IMR-90 (cell line): ENCODE measurements around the gene ANKHD1. TPM values are rescaled to one million over a fixed set of nuclear protein-coding genes. Genes with fewer than 3 reads are reported as not detected.

Source experiments
- ATAC-seq: fragments of 200-7000 bp; cut with Tn5 transposase; 2 replicates; pipeline ENCODE4 v1.9.1; 2020; ENCODE audit warnings: low read depth, mild to moderate bottlenecking, moderate library complexity
- BruUV-seq: library from RNA; stranded (reverse); fragments of 400-500 nt; replicated peaks from 2 replicates; lab custom pipeline; 2021; lab: Mats Ljungman, UMichigan
- CTCF ChIA-PET: fragments of 300-600 bp; formaldehyde crosslinking; extraction: SDS; loops from one replicate; lab custom pipeline; 2021; ENCODE audit warnings: antibody characterized with exemption; lab: Yijun Ruan, JAX
- POLR2A ChIA-PET: fragments of 300-600 bp; sonication (Branson Sonifier 250); formaldehyde crosslinking; loops from one replicate; lab custom pipeline; 2022; ENCODE audit warnings: antibody characterized with exemption; ENCODE audit not compliant: unreplicated experiment; lab: Charles Lee
- DNase-seq: peaks from one replicate; pipeline ENCODE4 v3.0.0; 2013
- H2AFZ ChIP-seq: replicated peaks from 2 replicates; pipeline ENCODE3; 2013; ENCODE audit warnings: low read length, mild to moderate bottlenecking; ENCODE audit not compliant: poor library complexity
- H2AK5ac ChIP-seq: 2 replicates; pipeline ENCODE4 v1.6.1; 2013; ENCODE audit warnings: low read depth, low read length, inconsistent platforms
- H2AK9ac ChIP-seq: replicated peaks from 2 replicates; pipeline ENCODE3; 2013; ENCODE audit warnings: mild to moderate bottlenecking, low read depth, low read length, moderate library complexity; ENCODE audit not compliant: poor library complexity
- H2BK120ac ChIP-seq: 2 replicates; pipeline ENCODE4 v1.6.1; 2013; ENCODE audit warnings: low read depth, low read length, inconsistent platforms
- H2BK15ac ChIP-seq: 3 replicates; pipeline ENCODE4 v1.6.1; 2013; ENCODE audit warnings: low read depth, low read length, inconsistent platforms
- H2BK20ac ChIP-seq: 2 replicates; pipeline ENCODE4 v1.6.1; 2013; ENCODE audit warnings: low read depth, mild to moderate bottlenecking, inconsistent platforms, low read length, moderate library complexity
- H2BK5ac ChIP-seq: 2 replicates; pipeline ENCODE4 v1.6.1; 2013; ENCODE audit warnings: mild to moderate bottlenecking, low read depth, low read length, inconsistent platforms; ENCODE audit not compliant: poor library complexity, severe bottlenecking
- H3K14ac ChIP-seq: replicated peaks from 2 replicates; pipeline ENCODE4 v1.6.1; 2013; ENCODE audit warnings: low read depth, low read length, inconsistent platforms
- H3K18ac ChIP-seq: 2 replicates; pipeline ENCODE4 v1.6.1; 2013; ENCODE audit warnings: low read depth, low read length, control low read depth
- H3K23ac ChIP-seq: 2 replicates; pipeline ENCODE4 v1.6.1; 2013; ENCODE audit warnings: low read depth, low read length, inconsistent platforms
- H3K27ac ChIP-seq: 2 replicates; pipeline ENCODE4 v1.5.1; 2013; ENCODE audit warnings: mild to moderate bottlenecking, control low read depth, low read length; ENCODE audit not compliant: insufficient read depth
- H3K27me3 ChIP-seq: 2 replicates; pipeline ENCODE4 v1.6.1; 2013; ENCODE audit warnings: low read length; ENCODE audit not compliant: control insufficient read depth, insufficient read depth
- H3K36me3 ChIP-seq: 2 replicates; pipeline ENCODE4 v1.6.1; 2013; ENCODE audit warnings: low read length, mixed read lengths; ENCODE audit not compliant: control insufficient read depth, insufficient read depth
- H3K4ac ChIP-seq: 2 replicates; pipeline ENCODE4 v1.6.1; 2013; ENCODE audit warnings: low read depth, low read length, inconsistent platforms
- H3K4me1 ChIP-seq: 2 replicates; pipeline ENCODE4 v1.6.1; 2013; ENCODE audit warnings: low read length, mixed read lengths; ENCODE audit not compliant: control insufficient read depth, insufficient read depth
- H3K4me2 ChIP-seq: 2 replicates; pipeline ENCODE4 v1.6.1; 2013; ENCODE audit warnings: low read depth, mild to moderate bottlenecking, control low read depth, low read length, moderate library complexity
- H3K4me3 ChIP-seq: 2 replicates; pipeline ENCODE4 v1.5.1; 2013; ENCODE audit warnings: low read depth, mild to moderate bottlenecking, control low read depth, low read length, moderate library complexity; ENCODE audit not compliant: insufficient read depth
- H3K56ac ChIP-seq: 2 replicates; pipeline ENCODE4 v1.6.1; 2013; ENCODE audit warnings: low read length, inconsistent platforms; ENCODE audit not compliant: insufficient read depth; ENCODE audit errors: extremely low read depth
- H3K79me1 ChIP-seq, 2 experiments: 2 replicates each; pipeline ENCODE4 v1.6.1; 2013; ENCODE audit warnings: low read length in 2 of 2, inconsistent platforms in 1 of 2, low read depth in 1 of 2
- H3K9ac ChIP-seq: 2 replicates; pipeline ENCODE4 v1.6.1; 2013; ENCODE audit warnings: low read depth, low read length, control low read depth
- H3K9me1 ChIP-seq: 2 replicates; pipeline ENCODE4 v1.6.1; 2013; ENCODE audit warnings: low read length, inconsistent platforms; ENCODE audit not compliant: insufficient read depth
- H3K9me3 ChIP-seq: 2 replicates; pipeline ENCODE4 v1.6.1; 2013; ENCODE audit warnings: low read length; ENCODE audit not compliant: control insufficient read depth, insufficient read depth
- H4K20me1 ChIP-seq: 2 replicates; pipeline ENCODE4 v1.6.1; 2013; ENCODE audit warnings: low read length, inconsistent platforms; ENCODE audit not compliant: insufficient read depth
- H4K5ac ChIP-seq: 2 replicates; pipeline ENCODE4 v1.6.1; 2013; ENCODE audit warnings: mild to moderate bottlenecking, low read depth, low read length, control low read depth
- H4K8ac ChIP-seq, 2 experiments: 2 replicates each; pipeline ENCODE4 v1.6.1; 2013; ENCODE audit warnings: low read depth in 2 of 2, low read length in 2 of 2, control low read depth in 1 of 2, inconsistent platforms in 1 of 2
- H4K91ac ChIP-seq: 2 replicates; pipeline ENCODE4 v1.6.1; 2013; ENCODE audit warnings: low read depth, low read length, inconsistent platforms; ENCODE audit not compliant: insufficient read depth
- BHLHE40 ChIP-seq: fragments of 150-350 bp; IDR thresholded peaks from 2 replicates; pipeline ENCODE4 v1.6.1; 2016; ENCODE audit warnings: mild to moderate bottlenecking, low read depth, low read length
- CEBPB ChIP-seq: IDR thresholded peaks from 2 replicates; pipeline ENCODE4 v1.6.1; 2012; ENCODE audit warnings: low read depth, low read length, improper control_type of control experiment
- MAFK ChIP-seq: IDR thresholded peaks from 2 replicates; pipeline ENCODE4 v1.6.1; 2012; ENCODE audit warnings: low read depth, low read length, improper control_type of control experiment
- MAZ ChIP-seq: IDR thresholded peaks from 2 replicates; pipeline ENCODE4 v1.6.1; 2012; ENCODE audit warnings: low read depth, mild to moderate bottlenecking, low read length, improper control_type of control experiment, moderate library complexity, borderline replicate concordance
- MXI1 ChIP-seq: IDR thresholded peaks from 2 replicates; pipeline ENCODE4 v1.6.1; 2012; ENCODE audit warnings: low read depth, mild to moderate bottlenecking, low read length, moderate library complexity, borderline replicate concordance
- NFE2L2 ChIP-seq: fragments of 150-350 bp; IDR thresholded peaks from 2 replicates; pipeline ENCODE4 v1.6.1; 2016; ENCODE audit warnings: low read depth, mild to moderate bottlenecking, low read length
- POLR2A ChIP-seq: IDR thresholded peaks from 2 replicates; pipeline ENCODE4 v1.6.1; 2012; ENCODE audit warnings: mild to moderate bottlenecking, low read depth, low read length
- RFX5 ChIP-seq: IDR thresholded peaks from 2 replicates; pipeline ENCODE4 v1.8.0; 2012; ENCODE audit warnings: low read depth, mild to moderate bottlenecking, low read length, moderate library complexity
- SMC3 ChIP-seq: fragments of 150-350 bp; IDR thresholded peaks from 2 replicates; pipeline ENCODE4 v1.6.1; 2016; ENCODE audit warnings: low read depth, mild to moderate bottlenecking, antibody characterized with exemption, low read length, moderate library complexity
- WGBS, 2 experiments: methylation state at CpG; one replicate each; pipeline versions ENCODE4 v1.1.5 to v1.1.7; 2013; ENCODE audit warnings: missing lambda C conversion rate in 2 of 2; ENCODE audit not compliant: insufficient read length in 1 of 2; ENCODE audit errors: extremely low coverage in 2 of 2; 5-methylcytosine and 5-hydroxymethylcytosine counted together
- dilution Hi-C: fragments of 300-500 bp; cut with HindIII; formaldehyde crosslinking; loops from one replicate; pipeline ENCODE4 v1.14.3; 2018; ENCODE audit warnings: low sequenced_read_pairs; ENCODE audit not compliant: unreplicated experiment
- in situ Hi-C: fragments of 300-500 bp; cut with MboI; formaldehyde crosslinking; loops from 3 replicates; pipeline ENCODE4 v1.14.3; 2019; ENCODE audit warnings: low sequenced_read_pairs, inconsistent platforms, mixed read lengths
- intact Hi-C: fragments of 100-400 bp; cut with micrococcal nuclease; formaldehyde crosslinking; loops from 2 replicates; pipeline ENCODE4 v1.10.0; 2022
- polyA plus RNA-seq, 3 experiments: library from polyadenylated mRNA; depleted of rRNA; stranded (reverse); fragments of >200 nt; gene quantifications; 2 replicates each; pipeline ENCODE4 v1.2.3, GENCODE V29; 2012; ENCODE audit warnings: low replicate concordance in 1 of 3
- total RNA-seq: library from RNA; depleted of rRNA; stranded (reverse); fragments of >200 nt; gene quantifications from 2 replicates; pipeline ENCODE4 v1.2.3, GENCODE V29; 2012
- TF ChIP-seq, protein P1 (sequence below): conservative IDR thresholded peaks from 2 replicates; pipeline ENCODE4 v1.5.1; 2012; ENCODE audit warnings: mild to moderate bottlenecking, low read depth, low read length, improper control_type of control experiment
- TF ChIP-seq, protein P2 (sequence below): fragments of 150-350 bp; IDR thresholded peaks from 2 replicates; pipeline ENCODE4 v1.6.1; 2016; ENCODE audit warnings: low read depth, mild to moderate bottlenecking, low read length, moderate library complexity, borderline replicate concordance

ANKHD1 gene
- total and polyA plus RNA-seq, 2 of the 4 experiments (the other 2 are of a cell fraction): 32.1 to 36.7 TPM

DNA sequence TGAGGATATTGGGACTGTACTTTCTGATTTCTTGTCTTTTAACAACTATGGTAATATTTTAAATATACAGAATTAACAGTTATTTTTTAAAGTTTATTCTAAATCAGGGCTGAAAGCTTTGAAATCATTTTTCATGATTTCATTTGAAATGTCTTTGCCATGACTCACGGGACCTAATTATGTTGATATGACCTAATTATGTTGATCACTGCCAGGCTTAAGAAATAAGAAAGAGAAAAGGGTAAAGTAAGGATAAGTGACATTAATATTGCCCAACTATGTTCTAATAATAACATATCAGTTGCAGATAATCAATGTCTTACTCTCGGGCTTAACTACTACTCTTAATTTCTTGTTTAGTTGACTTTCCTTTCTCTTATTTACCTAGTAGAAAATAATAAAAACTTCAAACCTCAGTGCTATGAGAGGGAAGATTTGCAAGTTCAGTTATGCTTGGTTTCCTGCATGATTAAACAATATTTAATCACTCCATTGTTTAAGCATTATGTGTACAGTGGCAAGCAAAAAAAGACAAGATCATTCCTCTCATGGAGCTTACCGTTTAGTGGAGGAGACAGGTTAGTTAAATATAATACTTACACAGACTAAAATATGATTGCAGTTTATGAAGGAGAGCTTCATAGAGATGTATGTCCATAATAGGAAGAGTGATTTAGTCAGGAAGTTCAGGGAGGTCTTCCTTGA lies 78.8 kb downstream of the ANKHD1 start:
- no peak overlapping the region for H3K14ac ChIP-seq
- BruUV-seq: no TSS peak
- H2BK120ac ChIP-seq: no peak overlapping the region
- H3K4me1 ChIP-seq: no peaks in the 10 kb centered on the region
- H2BK20ac ChIP-seq: no peak overlapping the region
- no peak overlapping the region for H3K4me2 ChIP-seq
- no peak overlapping the region for H3K27ac ChIP-seq
- CTCF ChIA-PET: no interaction called here
- no peak overlapping the region for H2AK9ac ChIP-seq
- no peak overlapping the region for H3K9ac ChIP-seq
- no peaks in the 10 kb centered on the region for H3K27me3 ChIP-seq
- no peak overlapping the region for H3K56ac ChIP-seq
- no peak overlapping the region for H2AK5ac ChIP-seq
- no peak overlapping the region for H3K4me3 ChIP-seq
- no peak for TF ChIP-seq POLR2A
- no peak for TF ChIP-seq NFE2L2
- TF ChIP-seq, protein P1, sequence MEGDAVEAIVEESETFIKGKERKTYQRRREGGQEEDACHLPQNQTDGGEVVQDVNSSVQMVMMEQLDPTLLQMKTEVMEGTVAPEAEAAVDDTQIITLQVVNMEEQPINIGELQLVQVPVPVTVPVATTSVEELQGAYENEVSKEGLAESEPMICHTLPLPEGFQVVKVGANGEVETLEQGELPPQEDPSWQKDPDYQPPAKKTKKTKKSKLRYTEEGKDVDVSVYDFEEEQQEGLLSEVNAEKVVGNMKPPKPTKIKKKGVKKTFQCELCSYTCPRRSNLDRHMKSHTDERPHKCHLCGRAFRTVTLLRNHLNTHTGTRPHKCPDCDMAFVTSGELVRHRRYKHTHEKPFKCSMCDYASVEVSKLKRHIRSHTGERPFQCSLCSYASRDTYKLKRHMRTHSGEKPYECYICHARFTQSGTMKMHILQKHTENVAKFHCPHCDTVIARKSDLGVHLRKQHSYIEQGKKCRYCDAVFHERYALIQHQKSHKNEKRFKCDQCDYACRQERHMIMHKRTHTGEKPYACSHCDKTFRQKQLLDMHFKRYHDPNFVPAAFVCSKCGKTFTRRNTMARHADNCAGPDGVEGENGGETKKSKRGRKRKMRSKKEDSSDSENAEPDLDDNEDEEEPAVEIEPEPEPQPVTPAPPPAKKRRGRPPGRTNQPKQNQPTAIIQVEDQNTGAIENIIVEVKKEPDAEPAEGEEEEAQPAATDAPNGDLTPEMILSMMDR: no peak
- TF ChIP-seq RFX5: no peak
- no peak for TF ChIP-seq MXI1
- no peak for TF ChIP-seq MAZ
- TF ChIP-seq SMC3: no peak
- TF ChIP-seq BHLHE40: no peak
- no peak for TF ChIP-seq MAFK
- TF ChIP-seq CEBPB: no peak
- TF ChIP-seq, protein P2, sequence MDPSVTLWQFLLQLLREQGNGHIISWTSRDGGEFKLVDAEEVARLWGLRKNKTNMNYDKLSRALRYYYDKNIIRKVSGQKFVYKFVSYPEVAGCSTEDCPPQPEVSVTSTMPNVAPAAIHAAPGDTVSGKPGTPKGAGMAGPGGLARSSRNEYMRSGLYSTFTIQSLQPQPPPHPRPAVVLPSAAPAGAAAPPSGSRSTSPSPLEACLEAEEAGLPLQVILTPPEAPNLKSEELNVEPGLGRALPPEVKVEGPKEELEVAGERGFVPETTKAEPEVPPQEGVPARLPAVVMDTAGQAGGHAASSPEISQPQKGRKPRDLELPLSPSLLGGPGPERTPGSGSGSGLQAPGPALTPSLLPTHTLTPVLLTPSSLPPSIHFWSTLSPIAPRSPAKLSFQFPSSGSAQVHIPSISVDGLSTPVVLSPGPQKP: no peak
- no peak overlapping the region for H2AFZ ChIP-seq
- H4K20me1 ChIP-seq: no peaks in the 10 kb centered on the region
- intact Hi-C loops (loop anchor here (2.0 to 5.0 kb wide), 2 partner anchors 14 to 238 kb away; no protein-coding TSS in a partner anchor), in situ Hi-C loops (no loop called here), dilution Hi-C loops (no loop called here)
- no peak overlapping the region for H2BK15ac ChIP-seq
- no peak overlapping the region for H3K18ac ChIP-seq
- no peaks in the 10 kb centered on the region for H3K9me3 ChIP-seq
- H3K36me3 ChIP-seq: peaks cover 5% of the 10 kb centered on the region
- no peak overlapping the region for H2BK5ac ChIP-seq
- H3K79me1 ChIP-seq: no peaks in the 10 kb centered on the region; a peak in 1 of 4 replicates
- H4K5ac ChIP-seq: no peak overlapping the region
- ATAC-seq (no peak), DNase-seq (peak; percentile 4)
- H4K8ac ChIP-seq: no peak overlapping the region
- no peak overlapping the region for H4K91ac ChIP-seq
- H3K4ac ChIP-seq: no peak overlapping the region
- 40% methylated on average over 1 of the region's 3 CpGs; no CpG with 5 or more reads in 1 of the 2 experiments for WGBS, 2 experiments
- no peaks in the 10 kb centered on the region; the same call in 1 of the 2 replicates for H3K9me1 ChIP-seq
- POLR2A ChIA-PET: no interaction called here
- H3K23ac ChIP-seq: no peak overlapping the region
